GM21529 (cell line): ENCODE data around the gene MAML2.
A peak's percentile ranks its signal among the peaks of the same experiment; 100 is the strongest.

ENCODE experiments used
- ATAC-seq: cut with Tn5 transposase; IDR thresholded peaks from one replicate; pipeline ENCODE4 v1.9.1; 2021; ENCODE audit not compliant: unreplicated experiment

MAML2 gene

GRCh38 chr11:96215826-96216225, 127.2 kb downstream of the MAML2 start:
- no peak for ATAC-seq

- ATAC-seq = peak; percentile 76
Measured at GRCh38 chr11:96215110-96215782, 127.7 kb downstream of the MAML2 start.

GRCh38 chr11:96214777-96215109, 128.3 kb downstream of the MAML2 start:
- ATAC-seq = no peak

- ATAC-seq = no peak
Measured at GRCh38 chr11:96213500-96213899, 129.5 kb downstream of the MAML2 start.

- no peak for ATAC-seq
Measured at GRCh38 chr11:96211436-96211835, 131.6 kb downstream of the MAML2 start.

- peak; percentile 46 for ATAC-seq
Measured at GRCh38 chr11:96207459-96208449, 135.2 kb downstream of the MAML2 start.

GRCh38 chr11:96206955-96207354, 136.0 kb downstream of the MAML2 start:
- no peak for ATAC-seq

- no peak for ATAC-seq
Measured at GRCh38 chr11:96205460-96205809, 137.6 kb downstream of the MAML2 start.

GRCh38 chr11:96204721-96205459, 138.1 kb downstream of the MAML2 start:
- ATAC-seq = no peak

GRCh38 chr11:96204366-96204659, 138.7 kb downstream of the MAML2 start:
- no peak for ATAC-seq

GRCh38 chr11:96203567-96204365, 139.2 kb downstream of the MAML2 start:
- no peak for ATAC-seq

GRCh38 chr11:96200243-96200642, 142.8 kb downstream of the MAML2 start:
- no peak for ATAC-seq

GRCh38 chr11:96199563-96200025, 143.4 kb downstream of the MAML2 start:
- no peak for ATAC-seq

GRCh38 chr11:96197801-96198701, 144.9 kb downstream of the MAML2 start:
- peak; percentile 77 for ATAC-seq

- ATAC-seq = no peak
Measured at GRCh38 chr11:96197103-96197502, 145.9 kb downstream of the MAML2 start.

- ATAC-seq = no peak
Measured at GRCh38 chr11:96196181-96196662, 146.8 kb downstream of the MAML2 start.

- no peak for ATAC-seq
Measured at GRCh38 chr11:96195671-96196070, 147.3 kb downstream of the MAML2 start.

- ATAC-seq = no peak
Measured at GRCh38 chr11:96194581-96195374, 148.2 kb downstream of the MAML2 start.
